Measurements from ENCODE around the gene ZMAT5.

GRCh38 chr22:29765905-29766631 is 739 bp downstream of the ZMAT5 start:
- TF ChIP-seq ZNF274 (IDR thresholded peaks at IDR 0.05; ENCODE audit: low read depth, low read length) (no peak), SP1 (IDR thresholded peaks at IDR 0.05; ENCODE audit: low read depth) (no peak), CTCF (IDR thresholded peaks at IDR 0.05 in 2 of 3, conservative IDR thresholded peaks at IDR 0.05 in 1 of 3; ENCODE audit: borderline replicate concordance in 1 of 3, insufficient read depth in 1 of 3, low read depth in 2 of 3, low read length in 2 of 3) (no peak), ATF3 (IDR thresholded peaks at IDR 0.05) (no peak), POLR2A (IDR thresholded peaks at IDR 0.05; ENCODE audit: borderline replicate concordance, extremely low read depth, insufficient read depth, insufficient read length) (no peak), JUND (IDR thresholded peaks at IDR 0.05) (no peak), EZH2phosphoT487 (IDR thresholded peaks at IDR 0.05; ENCODE audit: borderline replicate concordance) (no peak)
